PC-3 (cell line): ENCODE data around the gene CEP112. TPM values are rescaled to one million over a fixed set of nuclear protein-coding genes. Genes with fewer than 3 reads are reported as not detected.

ENCODE experiments used
- ATAC-seq: fragments of 200-7000 bp; cut with Tn5 transposase; 2 replicates; pipeline ENCODE4 v1.9.1; 2020; ENCODE audit warnings: mild to moderate bottlenecking, moderate library complexity
- BruUV-seq: library from RNA; stranded (reverse); fragments of 400-500 nt; replicated peaks from 2 replicates; lab custom pipeline; 2021; lab: Mats Ljungman, UMichigan
- CTCF ChIA-PET: fragments of 300-600 bp; sonication (Branson Sonifier 250); formaldehyde crosslinking; loops from one replicate; lab custom pipeline; 2022; ENCODE audit warnings: antibody characterized with exemption; lab: Charles Lee
- POLR2A ChIA-PET: fragments of 300-600 bp; sonication (Branson Sonifier 250); formaldehyde crosslinking; loops from one replicate; lab custom pipeline; 2022; ENCODE audit warnings: antibody characterized with exemption; ENCODE audit not compliant: unreplicated experiment; lab: Charles Lee
- DNase-seq: peaks from one replicate; pipeline ENCODE4 v3.0.0-alpha.2; 2015
- H2AFZ ChIP-seq: fragments of 300-600 bp; sonication (generic); 2 replicates; pipeline ENCODE4 v1.6.0; 2016; ENCODE audit warnings: antibody characterized with exemption, low read length
- H3F3A ChIP-seq: fragments of 300-600 bp; sonication (generic); one replicate; pipeline ENCODE4 v1.6.0; 2017; ENCODE audit warnings: antibody characterized with exemption, low read length, control low read depth, mild to moderate bottlenecking; ENCODE audit not compliant: unreplicated experiment
- H3K27ac ChIP-seq: fragments of 300-600 bp; sonication (generic); 2 replicates; pipeline ENCODE4 v1.5.1; 2016; ENCODE audit warnings: mild to moderate bottlenecking, low read length
- H3K27me3 ChIP-seq: fragments of 300-600 bp; sonication (generic); 2 replicates; pipeline ENCODE4 v1.6.1; 2016; ENCODE audit warnings: low read length, mixed read lengths
- H3K36me3 ChIP-seq: fragments of 300-600 bp; sonication (generic); 2 replicates; pipeline ENCODE4 v1.6.1; 2016; ENCODE audit warnings: low read depth, mixed run types, low read length, mixed read lengths
- H3K4me1 ChIP-seq: fragments of 300-600 bp; sonication (generic); 2 replicates; pipeline ENCODE4 v1.5.1; 2016; ENCODE audit warnings: low read length; ENCODE audit not compliant: insufficient read depth
- H3K4me2 ChIP-seq: fragments of 300-600 bp; sonication (generic); 2 replicates; pipeline ENCODE4 v1.6.0; 2016; ENCODE audit warnings: low read length
- H3K4me3 ChIP-seq: fragments of 300-600 bp; sonication (generic); 2 replicates; pipeline ENCODE4 v1.5.1; 2016; ENCODE audit warnings: mild to moderate bottlenecking, low read length, mixed read lengths
- H3K79me2 ChIP-seq: fragments of 300-600 bp; sonication (generic); 2 replicates; pipeline ENCODE4 v1.6.1; 2017; ENCODE audit warnings: low read length, mixed read lengths
- H3K9ac ChIP-seq: fragments of 300-600 bp; sonication (generic); 2 replicates; pipeline ENCODE4 v1.6.0; 2016; ENCODE audit warnings: mild to moderate bottlenecking, low read length
- H3K9me2 ChIP-seq: fragments of 300-600 bp; sonication (generic); replicated peaks from 2 replicates; pipeline ENCODE4 v1.6.1; 2016; ENCODE audit warnings: mixed run types, low read length, mixed read lengths
- H3K9me3 ChIP-seq: fragments of 300-600 bp; sonication (generic); 2 replicates; pipeline ENCODE4 v1.6.1; 2016; ENCODE audit warnings: low read length, mixed read lengths
- H4K20me1 ChIP-seq: fragments of 300-600 bp; sonication (generic); 2 replicates; pipeline ENCODE4 v1.6.1; 2016; ENCODE audit warnings: low read length, mixed read lengths
- EZH2 ChIP-seq: fragments of 300-600 bp; sonication (generic); IDR thresholded peaks from one replicate; pipeline ENCODE4 v1.6.1; 2017; ENCODE audit warnings: antibody characterized with exemption, mild to moderate bottlenecking, low read length; ENCODE audit not compliant: unreplicated experiment
- EZH2phosphoT487 ChIP-seq: fragments of 300-600 bp; sonication (generic); IDR thresholded peaks from 2 replicates; pipeline ENCODE4 v1.6.1; 2018; ENCODE audit warnings: mild to moderate bottlenecking, antibody characterized with exemption, low read length, borderline replicate concordance
- intact Hi-C: fragments of 100-400 bp; cut with micrococcal nuclease; formaldehyde crosslinking; loops from 2 replicates; pipeline ENCODE4 v1.9.0; 2023
- total RNA-seq: library from RNA; depleted of rRNA; stranded (reverse); fragments of >200 nt; gene quantifications from 2 replicates; pipeline ENCODE4 v1.2.3, GENCODE V29; 2014
- TF ChIP-seq, protein P1 (sequence below): fragments of 300-600 bp; sonication (generic); conservative IDR thresholded peaks from 2 replicates; pipeline ENCODE4 v1.5.1; 2017; ENCODE audit warnings: antibody characterized with exemption, low read depth, mild to moderate bottlenecking, low read length

Gene CEP112
- total RNA-seq, 1 experiment from 2014 or later, result 6.5 TPM

DNA sequence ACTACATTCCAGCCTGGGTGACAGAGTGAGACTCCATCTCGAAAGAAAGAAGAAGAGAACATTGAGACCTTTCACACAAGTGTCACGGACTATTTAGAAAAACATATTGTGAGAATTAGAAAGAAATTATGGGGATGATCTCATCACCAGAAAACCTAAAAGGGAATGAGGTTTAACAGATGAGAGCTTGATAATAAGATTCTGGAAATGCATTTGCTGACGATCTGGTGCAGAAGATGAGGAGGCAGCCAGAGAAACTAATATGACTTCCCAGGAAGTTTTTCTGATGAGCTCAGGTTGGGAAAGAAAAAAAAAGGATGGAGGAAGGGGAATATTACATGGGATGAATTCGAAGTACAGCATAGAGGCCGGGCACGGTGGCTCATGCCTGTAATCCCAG, 48.1 kb upstream of the CEP112 start:
- BruUV-seq, result no TSS peak

DNA sequence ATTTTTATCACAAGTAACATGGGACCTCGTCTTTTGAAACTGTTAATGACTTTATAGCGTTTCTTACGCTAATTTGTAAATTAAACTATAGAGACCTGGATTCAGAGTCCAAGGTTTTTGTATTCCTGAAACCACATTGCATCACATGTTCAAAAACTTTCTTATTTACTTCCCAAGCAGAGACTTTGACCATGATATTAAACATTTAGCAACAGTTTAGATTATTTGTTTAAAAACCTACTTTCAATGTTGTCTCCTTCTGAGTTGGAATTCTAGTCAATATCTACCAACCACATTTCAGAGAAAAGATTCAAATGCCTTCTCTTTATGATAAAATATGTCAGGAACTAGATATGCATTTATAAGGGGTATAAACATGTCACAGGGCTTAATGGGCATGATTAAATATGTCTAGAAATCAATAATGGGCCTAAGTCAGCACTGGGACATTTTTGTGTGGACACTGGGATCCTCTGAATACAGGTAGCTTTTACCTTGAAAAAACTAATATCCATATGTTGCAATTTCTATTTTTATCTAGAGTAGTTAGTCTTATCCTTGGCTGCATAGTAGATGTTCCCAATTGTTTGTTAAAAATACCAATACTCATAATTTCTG, 43.6 kb upstream of the CEP112 start:
- no peak for DNase-seq
- Histone ChIP-seq H3K4me1 (peaks cover 6% of the 10 kb centered on the region), H3F3A (no peaks in the 10 kb centered on the region), H3K36me3 (no peaks in the 10 kb centered on the region), H3K9me2 (no peaks in the 10 kb centered on the region), H3K79me2 (no peaks in the 10 kb centered on the region), H3K9ac (no peak overlapping the region), H4K20me1 (no peaks in the 10 kb centered on the region), H3K27ac (no peak overlapping the region), H3K4me3 (no peak overlapping the region), H2AFZ (no peak overlapping the region), H3K9me3 (no peaks in the 10 kb centered on the region), H3K27me3 (no peaks in the 10 kb centered on the region), H3K4me2 (no peak overlapping the region)
- ATAC-seq, result no peak
- ChIA-PET POLR2A (no interaction called here), CTCF (no interaction called here)
- BruUV-seq, result no TSS peak
- intact Hi-C loops, result no loop called here
- no peak for TF ChIP-seq EZH2
- TF ChIP-seq, protein P1, sequence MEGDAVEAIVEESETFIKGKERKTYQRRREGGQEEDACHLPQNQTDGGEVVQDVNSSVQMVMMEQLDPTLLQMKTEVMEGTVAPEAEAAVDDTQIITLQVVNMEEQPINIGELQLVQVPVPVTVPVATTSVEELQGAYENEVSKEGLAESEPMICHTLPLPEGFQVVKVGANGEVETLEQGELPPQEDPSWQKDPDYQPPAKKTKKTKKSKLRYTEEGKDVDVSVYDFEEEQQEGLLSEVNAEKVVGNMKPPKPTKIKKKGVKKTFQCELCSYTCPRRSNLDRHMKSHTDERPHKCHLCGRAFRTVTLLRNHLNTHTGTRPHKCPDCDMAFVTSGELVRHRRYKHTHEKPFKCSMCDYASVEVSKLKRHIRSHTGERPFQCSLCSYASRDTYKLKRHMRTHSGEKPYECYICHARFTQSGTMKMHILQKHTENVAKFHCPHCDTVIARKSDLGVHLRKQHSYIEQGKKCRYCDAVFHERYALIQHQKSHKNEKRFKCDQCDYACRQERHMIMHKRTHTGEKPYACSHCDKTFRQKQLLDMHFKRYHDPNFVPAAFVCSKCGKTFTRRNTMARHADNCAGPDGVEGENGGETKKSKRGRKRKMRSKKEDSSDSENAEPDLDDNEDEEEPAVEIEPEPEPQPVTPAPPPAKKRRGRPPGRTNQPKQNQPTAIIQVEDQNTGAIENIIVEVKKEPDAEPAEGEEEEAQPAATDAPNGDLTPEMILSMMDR, result no peak
- no peak for TF ChIP-seq EZH2phosphoT487

More for the DNA sequence above, 48.1 kb upstream of the CEP112 start:
- Histone ChIP-seq H3K9me2 (no peaks in the 10 kb centered on the region), H3F3A (no peaks in the 10 kb centered on the region), H3K9ac (no peak overlapping the region), H3K9me3 (no peaks in the 10 kb centered on the region), H3K4me1 (peaks cover 16% of the 10 kb centered on the region), H3K27me3 (no peaks in the 10 kb centered on the region), H3K36me3 (no peaks in the 10 kb centered on the region), H4K20me1 (no peaks in the 10 kb centered on the region), H3K4me3 (no peak overlapping the region), H3K27ac (peak overlapping the region; percentile 15; the same call in 1 of the 2 replicates), H2AFZ (no peak overlapping the region), H3K79me2 (no peaks in the 10 kb centered on the region), H3K4me2 (peak overlapping the region; percentile 7; the same call in 1 of the 2 replicates)
- no peak for ATAC-seq
- ChIA-PET CTCF (no interaction called here), POLR2A (interaction anchor here (0.6 kb wide), 1 partner anchor 577 kb away, joined by 3 read pairs; no protein-coding TSS in a partner anchor)
- intact Hi-C loops, result loop anchor here (2.0 kb wide), 1 partner anchor 39 kb away; no protein-coding TSS in a partner anchor
- no peak for DNase-seq
- no peak for TF ChIP-seq EZH2phosphoT487
- TF ChIP-seq, protein P1, result no peak
- no peak for TF ChIP-seq EZH2

DNA sequence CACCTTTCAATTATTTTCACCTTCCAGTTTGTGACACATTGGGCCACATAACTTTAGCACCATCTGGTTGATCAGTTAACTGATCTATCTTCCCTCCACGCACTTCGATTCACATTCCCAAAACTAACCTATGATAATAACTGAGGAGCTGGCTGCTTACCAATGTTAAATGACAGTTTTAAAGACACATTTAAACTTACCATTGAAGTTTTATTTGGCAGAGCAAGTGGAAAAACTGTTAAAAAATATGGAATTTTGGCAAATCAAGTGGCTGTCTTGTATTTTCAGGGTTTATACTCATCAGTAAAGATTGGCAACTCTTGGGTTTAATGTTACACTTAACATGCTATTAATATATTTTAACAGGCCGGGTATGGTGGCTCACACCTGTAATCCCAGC, 42.7 kb upstream of the CEP112 start:
- intact Hi-C loops, result no loop called here
- Histone ChIP-seq H3K4me2 (no peak overlapping the region), H3F3A (no peaks in the 10 kb centered on the region), H3K79me2 (no peaks in the 10 kb centered on the region), H2AFZ (no peak overlapping the region), H3K4me1 (no peaks in the 10 kb centered on the region), H3K9ac (no peak overlapping the region), H4K20me1 (no peaks in the 10 kb centered on the region), H3K9me2 (no peaks in the 10 kb centered on the region), H3K9me3 (no peaks in the 10 kb centered on the region), H3K4me3 (no peak overlapping the region), H3K27me3 (no peaks in the 10 kb centered on the region), H3K27ac (no peak overlapping the region), H3K36me3 (no peaks in the 10 kb centered on the region)
- BruUV-seq, result no TSS peak
- ATAC-seq (no peak), DNase-seq (no peak)
- ChIA-PET CTCF (interaction anchor here (0.7 kb wide), 1 partner anchor 1469 kb away, joined by 5 read pairs; no protein-coding TSS in a partner anchor), POLR2A (no interaction called here)
- TF ChIP-seq, protein P1, result no peak
- TF ChIP-seq EZH2phosphoT487 (no peak), EZH2 (no peak)
